ENCODE data around the gene NELL1.

GRCh38 chr11:21541187-21541751 is 871.9 kb downstream of the NELL1 start:
- TF ChIP-seq, protein P1, sequence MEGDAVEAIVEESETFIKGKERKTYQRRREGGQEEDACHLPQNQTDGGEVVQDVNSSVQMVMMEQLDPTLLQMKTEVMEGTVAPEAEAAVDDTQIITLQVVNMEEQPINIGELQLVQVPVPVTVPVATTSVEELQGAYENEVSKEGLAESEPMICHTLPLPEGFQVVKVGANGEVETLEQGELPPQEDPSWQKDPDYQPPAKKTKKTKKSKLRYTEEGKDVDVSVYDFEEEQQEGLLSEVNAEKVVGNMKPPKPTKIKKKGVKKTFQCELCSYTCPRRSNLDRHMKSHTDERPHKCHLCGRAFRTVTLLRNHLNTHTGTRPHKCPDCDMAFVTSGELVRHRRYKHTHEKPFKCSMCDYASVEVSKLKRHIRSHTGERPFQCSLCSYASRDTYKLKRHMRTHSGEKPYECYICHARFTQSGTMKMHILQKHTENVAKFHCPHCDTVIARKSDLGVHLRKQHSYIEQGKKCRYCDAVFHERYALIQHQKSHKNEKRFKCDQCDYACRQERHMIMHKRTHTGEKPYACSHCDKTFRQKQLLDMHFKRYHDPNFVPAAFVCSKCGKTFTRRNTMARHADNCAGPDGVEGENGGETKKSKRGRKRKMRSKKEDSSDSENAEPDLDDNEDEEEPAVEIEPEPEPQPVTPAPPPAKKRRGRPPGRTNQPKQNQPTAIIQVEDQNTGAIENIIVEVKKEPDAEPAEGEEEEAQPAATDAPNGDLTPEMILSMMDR (IDR thresholded peaks at IDR 0.05): no peak
- TF ChIP-seq EZH2phosphoT487 (IDR thresholded peaks at IDR 0.05): no peak

Data from neural progenitor cell (in vitro differentiated cells).